ENCODE data around the gene DNM3. TPM values are rescaled to one million over a fixed set of nuclear protein-coding genes. Genes with fewer than 3 reads are reported as not detected.
"Not testable (repeated sequence)": the region's sequence is repeated elsewhere in the genome, so short reads cannot be mapped to it uniquely, and the experiment has no call there.

DNM3 gene
- total RNA-seq, 1 donor from 2014 or later = 2.7 TPM

- DNase-seq (ENCODE audit: low read depth) = no peak
- Histone ChIP-seq H3K4me3 (ENCODE audit: low read depth, low read length) (no peak overlapping the region), H3K36me3 (ENCODE audit: control insufficient read depth, insufficient read depth, low read length) (no peaks in the 10 kb centered on the region), H3K27me3 (ENCODE audit: control insufficient read depth, insufficient read depth, low read length) (no peaks in the 10 kb centered on the region)
- no peak for TF ChIP-seq CTCF (IDR thresholded peaks at IDR 0.05; ENCODE audit: insufficient read depth, low read length, poor library complexity, severe bottlenecking)
Measured at GRCh38 chr1:172068334-172068733, 227.0 kb downstream of the DNM3 start.

DNA sequence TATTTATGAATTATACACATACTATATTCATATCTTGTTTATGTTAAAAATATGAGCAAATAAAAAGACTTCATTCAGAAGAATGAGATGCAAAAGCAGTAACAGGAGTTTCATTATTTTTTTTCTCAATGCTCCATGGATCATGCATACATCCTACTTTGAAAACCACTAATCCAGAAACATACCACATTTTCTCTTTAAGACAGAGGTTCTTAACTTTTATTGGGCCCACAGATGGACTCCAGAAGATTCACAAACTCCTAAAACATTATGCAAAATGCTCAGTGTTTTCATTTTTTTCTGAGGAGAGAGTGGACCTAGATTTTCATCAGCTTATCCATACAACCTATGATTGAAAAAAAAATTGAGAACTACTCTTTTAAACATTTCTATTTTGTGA, 227.8 kb downstream of the DNM3 start:
- Histone ChIP-seq H3K36me3 (ENCODE audit: control insufficient read depth, insufficient read depth, low read length) (no peaks in the 10 kb centered on the region), H3K27me3 (ENCODE audit: control insufficient read depth, insufficient read depth, low read length) (no peaks in the 10 kb centered on the region), H3K4me3 (ENCODE audit: low read depth, low read length) (no peak overlapping the region)
- TF ChIP-seq CTCF (IDR thresholded peaks at IDR 0.05; ENCODE audit: insufficient read depth, low read length, poor library complexity, severe bottlenecking) = no peak
- no peak for DNase-seq (ENCODE audit: low read depth)

GRCh38 chr1:172069534-172069933, 228.2 kb downstream of the DNM3 start:
- H3K36me3 ChIP-seq (ENCODE audit: control insufficient read depth, insufficient read depth, low read length) = no peaks in the 10 kb centered on the region
- DNase-seq (ENCODE audit: low read depth) = no peak
- no peak for TF ChIP-seq CTCF (IDR thresholded peaks at IDR 0.05; ENCODE audit: insufficient read depth, low read length, poor library complexity, severe bottlenecking)
- H3K27me3 ChIP-seq (ENCODE audit: control insufficient read depth, insufficient read depth, low read length) = no peaks in the 10 kb centered on the region
- no peak overlapping the region for H3K4me3 ChIP-seq (ENCODE audit: low read depth, low read length)

DNA sequence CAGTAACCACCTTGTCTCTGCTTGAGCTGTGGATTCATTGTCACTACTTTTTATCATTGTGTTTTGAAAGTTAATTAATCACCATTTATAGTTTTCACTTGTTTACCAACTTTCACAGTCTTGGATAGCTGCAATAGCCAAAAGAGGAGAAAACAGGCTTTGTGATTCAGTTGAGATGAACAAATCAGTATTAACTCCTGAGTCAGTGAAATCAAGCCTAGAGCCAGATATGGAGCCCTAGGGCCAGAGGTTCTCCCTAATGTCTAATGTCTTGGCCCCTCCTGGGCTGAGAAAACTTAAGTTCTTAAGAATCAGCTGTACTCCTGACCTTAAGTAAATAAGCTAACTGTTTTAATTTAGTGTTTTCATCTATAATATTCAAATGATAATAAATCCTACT, 228.8 kb downstream of the DNM3 start:
- Histone ChIP-seq H3K4me3 (ENCODE audit: low read depth, low read length) (no peak overlapping the region), H3K36me3 (ENCODE audit: control insufficient read depth, insufficient read depth, low read length) (no peaks in the 10 kb centered on the region), H3K27me3 (ENCODE audit: control insufficient read depth, insufficient read depth, low read length) (no peaks in the 10 kb centered on the region)
- no peak for TF ChIP-seq CTCF (IDR thresholded peaks at IDR 0.05; ENCODE audit: insufficient read depth, low read length, poor library complexity, severe bottlenecking)
- DNase-seq (ENCODE audit: low read depth) = no peak

DNA sequence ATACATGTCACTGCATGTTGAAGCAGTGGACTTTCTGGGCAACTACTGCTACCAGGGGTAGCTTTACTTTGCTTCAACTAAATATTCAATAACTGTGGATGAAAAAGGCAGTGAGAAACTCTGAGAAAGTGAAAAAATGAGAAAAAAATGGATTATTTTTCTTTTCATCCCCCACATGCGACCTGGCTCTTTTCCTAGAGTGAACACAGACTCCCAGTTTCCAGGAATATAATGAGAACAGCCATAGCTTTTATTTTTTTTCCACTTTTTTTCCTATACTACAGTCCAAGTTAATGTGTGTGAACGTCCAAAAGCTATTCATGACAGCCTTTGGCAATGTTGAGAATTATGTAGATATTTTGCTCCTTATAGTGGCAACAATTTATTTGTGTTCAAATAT, 230.4 kb downstream of the DNM3 start:
- Histone ChIP-seq H3K27me3 (ENCODE audit: control insufficient read depth, insufficient read depth, low read length) (no peaks in the 10 kb centered on the region), H3K4me3 (ENCODE audit: low read depth, low read length) (no peak overlapping the region), H3K36me3 (ENCODE audit: control insufficient read depth, insufficient read depth, low read length) (no peaks in the 10 kb centered on the region)
- no peak for TF ChIP-seq CTCF (IDR thresholded peaks at IDR 0.05; ENCODE audit: insufficient read depth, low read length, poor library complexity, severe bottlenecking)
- no peak for DNase-seq (ENCODE audit: low read depth)

DNA sequence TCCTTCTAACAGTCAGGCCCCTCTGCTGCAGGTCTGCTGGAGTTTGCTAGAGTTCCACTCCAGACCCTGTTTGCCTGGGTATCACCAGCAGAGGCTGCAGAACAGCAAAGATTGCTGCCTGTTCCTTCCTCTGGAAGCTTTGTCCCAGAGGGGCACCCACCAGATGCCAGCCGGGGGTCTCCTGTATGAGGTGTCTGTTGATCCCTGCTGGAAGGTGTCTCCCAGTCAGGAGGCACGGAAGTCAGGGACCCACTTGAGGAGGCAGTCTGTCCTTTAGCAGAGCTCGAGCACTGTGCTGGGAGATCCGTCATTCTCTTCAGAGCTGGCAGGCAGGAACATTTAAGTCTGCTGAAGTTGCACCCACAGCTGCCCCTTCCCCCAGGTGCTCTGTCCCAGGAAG, 238.6 kb downstream of the DNM3 start:
- H3K4me3 ChIP-seq (ENCODE audit: low read depth, low read length); DNase-seq (ENCODE audit: low read depth); H3K36me3 ChIP-seq (ENCODE audit: control insufficient read depth, insufficient read depth, low read length); H3K27me3 ChIP-seq (ENCODE audit: control insufficient read depth, insufficient read depth, low read length): not testable (repeated sequence)
